Pericardium fibroblast (primary cell): ENCODE data around the gene CASP8. TPM values are rescaled to one million over a fixed set of nuclear protein-coding genes. Genes with fewer than 3 reads are reported as not detected.

Source experiments
- total RNA-seq: library from RNA; depleted of rRNA; stranded (reverse); fragments of >200 nt; gene quantifications from 2 replicates; pipeline ENCODE4 v1.2.3, GENCODE V29; 2015

The CASP8 gene
- total RNA-seq, result 8.9 and 18.2 TPM in 2 replicates

GRCh38 chr2:201260302-201260800 is at the start of gene CASP8:
TSS of gene CASP8 (plus strand) at chr2:201260536. CDS start at chr2:201266487, 5,951 bp downstream.

Other genes starting within 250 kb of the CASP8 start
- gene HYCC2, start 188.9 kb upstream of the CASP8 start, total RNA-seq, result 2.2 and 9.4 TPM in 2 replicates
- gene NDUFB3, start 188.5 kb upstream of the CASP8 start, total RNA-seq, result 48.8 and 55.9 TPM in 2 replicates
- gene CFLAR, start 144.4 kb upstream of the CASP8 start, total RNA-seq, result 21.2 and 34.2 TPM in 2 replicates
- 4.0 and 6.2 TPM in 2 replicates for gene CASP10, start 77.4 kb upstream of the CASP8 start, total RNA-seq
- not detected in 2 replicates for gene FLACC1, start 96.8 kb downstream of the CASP8 start, total RNA-seq
- 22.9 and 31.3 TPM in 2 replicates for gene TRAK2, start 190.9 kb downstream of the CASP8 start, total RNA-seq
- gene STRADB, start 191.2 kb downstream of the CASP8 start, total RNA-seq, result 32.2 and 43.2 TPM in 2 replicates